K562 (cell line): Measurements from ENCODE around the gene HSPB1. TPM values are rescaled to one million over a fixed set of nuclear protein-coding genes. Genes with fewer than 3 reads are reported as not detected.

ENCODE experiments used
- CLOCK ChIP-seq: fragments of 250-450 bp; sonication (Bioruptor Pico); IDR thresholded peaks from 2 replicates; pipeline ENCODE4 v1.4.0; 2020; ENCODE audit warnings: mild to moderate bottlenecking, moderate library complexity, borderline replicate concordance
- CXXC5 ChIP-seq: fragments of 250-450 bp; sonication (Bioruptor Pico); IDR thresholded peaks from 2 replicates; pipeline ENCODE4 v1.8.0; 2022; ENCODE audit warnings: inconsistent platforms, mild to moderate bottlenecking, moderate library complexity
- ELF4 ChIP-seq: fragments of 450-650 bp; formaldehyde crosslinking; IDR thresholded peaks from 2 replicates; pipeline ENCODE4 v1.4.0; 2022; ENCODE audit warnings: missing genetic modification characterization
- FOXJ2 ChIP-seq: fragments of 200-800 bp; sonication (Bioruptor generic); IDR thresholded peaks from 2 replicates; pipeline ENCODE4 v1.6.1; 2016; ENCODE audit warnings: missing genetic modification characterization, missing compliant biosample characterization
- IRF9 ChIP-seq: fragments of 450-650 bp; IDR thresholded peaks from 2 replicates; pipeline ENCODE4 v1.6.1; 2016; ENCODE audit warnings: missing biosample characterization, missing genetic modification characterization
- KAT7 ChIP-seq: sonication (generic); formaldehyde crosslinking; IDR thresholded peaks from 2 replicates; pipeline ENCODE4 v1.8.0; 2022; ENCODE audit warnings: missing genetic modification reagents, mild to moderate bottlenecking, borderline replicate concordance
- KAT8 ChIP-seq: fragments of 450-650 bp; IDR thresholded peaks from 2 replicates; pipeline ENCODE4 v1.6.1; 2016; ENCODE audit warnings: low read depth, mild to moderate bottlenecking
- RBM14 ChIP-seq: fragments of 200-400 bp; formaldehyde crosslinking; IDR thresholded peaks from 2 replicates; pipeline ENCODE4 v1.6.1; 2018; ENCODE audit warnings: low read depth, mild to moderate bottlenecking, low read length, moderate library complexity, borderline replicate concordance; ENCODE audit not compliant: insufficient read depth
- SAP30 ChIP-seq: fragments of 200-600 bp; sonication (generic); IDR thresholded peaks from 2 replicates; pipeline ENCODE4 v1.6.1; 2012; ENCODE audit warnings: borderline replicate concordance, low read depth, mild to moderate bottlenecking, moderate library complexity, low read length, control low read depth, inconsistent platforms; ENCODE audit not compliant: insufficient read depth, poor library complexity, severe bottlenecking
- XRCC4 ChIP-seq: IDR thresholded peaks from one replicate; pipeline ENCODE4 v1.6.1; 2011; ENCODE audit not compliant: insufficient read depth, insufficient read length; ENCODE audit errors: extremely low read depth
- YBX1 ChIP-seq: fragments of 450-650 bp; IDR thresholded peaks from 2 replicates; pipeline ENCODE4 v1.7.1; 2016; ENCODE audit warnings: mild to moderate bottlenecking
- ZC3H11A ChIP-seq: IDR thresholded peaks from 2 replicates; pipeline ENCODE4 v1.6.1; 2012; ENCODE audit warnings: low read depth, low read length, improper control_type of control experiment
- ZNF23 ChIP-seq: fragments of 250-450 bp; sonication (Bioruptor Pico); IDR thresholded peaks from 2 replicates; pipeline ENCODE4 v1.4.0; 2020; ENCODE audit warnings: mild to moderate bottlenecking
- polyA plus RNA-seq, 8 experiments: library from polyadenylated mRNA; depleted of rRNA in 4 of 8; stranded (reverse) in 5 of 8; unstranded in 3 of 8; fragments of >200 nt; fragmentation: Nextera tagmentation in 2 of 8; fragmentation: Illumina TruSeq in 1 of 8; extraction: Ambion mirVana in 2 of 8; extraction: Trizol in 1 of 8; gene quantifications; 2 replicates each; pipeline versions ENCODE4 v1.2.1 to v1.2.3, GENCODE V29; 2011 to 2014; ENCODE audit warnings: inconsistent platforms in 1 of 8, missing spikeins in 1 of 8
- total RNA-seq, 7 experiments: library from RNA; depleted of rRNA in 6 of 7; stranded (reverse); fragments of >200 nt in 6 of 7; fragmentation: Illumina TruSeq in 2 of 7; extraction: Trizol in 2 of 7; gene quantifications; 2 replicates each; pipeline versions ENCODE4 v1.2.1 to v1.2.3, GENCODE V29; 2011 to 2021; ENCODE audit warnings: low replicate concordance in 1 of 7
- TF ChIP-seq, protein P1 (sequence below): sonication (generic); formaldehyde crosslinking; IDR thresholded peaks from 2 replicates; pipeline ENCODE4 v1.8.1; 2023; ENCODE audit warnings: missing genetic modification reagents, mild to moderate bottlenecking, borderline replicate concordance
- TF ChIP-seq, protein P2 (sequence below): sonication (generic); formaldehyde crosslinking; IDR thresholded peaks from 2 replicates; pipeline ENCODE4 v1.8.0; 2022; ENCODE audit warnings: mild to moderate bottlenecking, low read depth, missing genetic modification reagents
- TF ChIP-seq, protein P3 (sequence below): fragments of 450-650 bp; formaldehyde crosslinking; IDR thresholded peaks from 2 replicates; pipeline ENCODE4 v1.4.0; 2022; ENCODE audit warnings: missing genetic modification characterization

HSPB1 gene
- total and polyA plus RNA-seq, 9 of the 15 experiments (the other 6 are each of a cell fraction or from before 2014, with no cell fraction given), result 27.1 to 522 (median 138) TPM

DNA sequence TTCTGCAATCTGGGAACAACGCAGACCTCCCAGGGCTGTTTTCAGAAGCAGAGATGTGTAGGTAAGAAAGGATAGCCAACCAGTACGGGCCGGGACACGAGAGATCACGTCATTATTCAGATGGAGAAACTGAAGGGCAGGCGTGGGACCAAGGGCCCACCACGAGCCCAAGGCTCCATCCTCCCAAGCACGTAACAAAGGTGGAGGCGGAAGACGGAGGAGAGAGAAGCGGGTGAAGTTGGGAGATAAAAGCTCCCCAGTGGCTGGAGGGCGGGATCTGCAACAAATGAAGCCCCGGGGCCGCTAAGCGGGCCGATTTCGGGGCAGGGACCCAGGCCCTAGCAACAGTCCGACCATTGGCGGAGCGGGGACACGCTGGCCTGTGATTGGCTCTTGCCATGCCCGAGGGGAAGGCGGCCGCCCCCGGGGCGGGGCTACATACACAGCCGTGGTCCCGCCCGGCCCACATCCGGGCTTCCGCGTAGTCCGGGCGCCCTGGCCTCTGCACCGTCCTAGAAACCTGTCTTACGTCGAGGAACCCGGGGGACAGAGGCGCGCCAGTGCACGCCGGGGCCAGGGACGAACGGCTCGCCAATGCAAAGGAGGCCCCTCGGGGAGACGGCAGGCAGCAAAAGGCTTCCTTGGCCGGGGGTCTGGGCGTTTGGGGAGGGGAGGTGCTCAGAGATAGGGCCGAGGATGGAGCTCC, 15.5 kb downstream of the HSPB1 start (continued):
- TF ChIP-seq, protein P1, sequence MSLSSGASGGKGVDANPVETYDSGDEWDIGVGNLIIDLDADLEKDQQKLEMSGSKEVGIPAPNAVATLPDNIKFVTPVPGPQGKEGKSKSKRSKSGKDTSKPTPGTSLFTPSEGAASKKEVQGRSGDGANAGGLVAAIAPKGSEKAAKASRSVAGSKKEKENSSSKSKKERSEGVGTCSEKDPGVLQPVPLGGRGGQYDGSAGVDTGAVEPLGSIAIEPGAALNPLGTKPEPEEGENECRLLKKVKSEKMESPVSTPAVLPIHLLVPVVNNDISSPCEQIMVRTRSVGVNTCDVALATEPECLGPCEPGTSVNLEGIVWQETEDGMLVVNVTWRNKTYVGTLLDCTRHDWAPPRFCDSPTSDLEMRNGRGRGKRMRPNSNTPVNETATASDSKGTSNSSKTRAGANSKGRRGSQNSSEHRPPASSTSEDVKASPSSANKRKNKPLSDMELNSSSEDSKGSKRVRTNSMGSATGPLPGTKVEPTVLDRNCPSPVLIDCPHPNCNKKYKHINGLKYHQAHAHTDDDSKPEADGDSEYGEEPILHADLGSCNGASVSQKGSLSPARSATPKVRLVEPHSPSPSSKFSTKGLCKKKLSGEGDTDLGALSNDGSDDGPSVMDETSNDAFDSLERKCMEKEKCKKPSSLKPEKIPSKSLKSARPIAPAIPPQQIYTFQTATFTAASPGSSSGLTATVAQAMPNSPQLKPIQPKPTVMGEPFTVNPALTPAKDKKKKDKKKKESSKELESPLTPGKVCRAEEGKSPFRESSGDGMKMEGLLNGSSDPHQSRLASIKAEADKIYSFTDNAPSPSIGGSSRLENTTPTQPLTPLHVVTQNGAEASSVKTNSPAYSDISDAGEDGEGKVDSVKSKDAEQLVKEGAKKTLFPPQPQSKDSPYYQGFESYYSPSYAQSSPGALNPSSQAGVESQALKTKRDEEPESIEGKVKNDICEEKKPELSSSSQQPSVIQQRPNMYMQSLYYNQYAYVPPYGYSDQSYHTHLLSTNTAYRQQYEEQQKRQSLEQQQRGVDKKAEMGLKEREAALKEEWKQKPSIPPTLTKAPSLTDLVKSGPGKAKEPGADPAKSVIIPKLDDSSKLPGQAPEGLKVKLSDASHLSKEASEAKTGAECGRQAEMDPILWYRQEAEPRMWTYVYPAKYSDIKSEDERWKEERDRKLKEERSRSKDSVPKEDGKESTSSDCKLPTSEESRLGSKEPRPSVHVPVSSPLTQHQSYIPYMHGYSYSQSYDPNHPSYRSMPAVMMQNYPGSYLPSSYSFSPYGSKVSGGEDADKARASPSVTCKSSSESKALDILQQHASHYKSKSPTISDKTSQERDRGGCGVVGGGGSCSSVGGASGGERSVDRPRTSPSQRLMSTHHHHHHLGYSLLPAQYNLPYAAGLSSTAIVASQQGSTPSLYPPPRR (CRISPR knock-in tag), result no peak
- no peak for TF ChIP-seq RBM14
- TF ChIP-seq IRF9 (tag), result no peak
- TF ChIP-seq, protein P2, sequence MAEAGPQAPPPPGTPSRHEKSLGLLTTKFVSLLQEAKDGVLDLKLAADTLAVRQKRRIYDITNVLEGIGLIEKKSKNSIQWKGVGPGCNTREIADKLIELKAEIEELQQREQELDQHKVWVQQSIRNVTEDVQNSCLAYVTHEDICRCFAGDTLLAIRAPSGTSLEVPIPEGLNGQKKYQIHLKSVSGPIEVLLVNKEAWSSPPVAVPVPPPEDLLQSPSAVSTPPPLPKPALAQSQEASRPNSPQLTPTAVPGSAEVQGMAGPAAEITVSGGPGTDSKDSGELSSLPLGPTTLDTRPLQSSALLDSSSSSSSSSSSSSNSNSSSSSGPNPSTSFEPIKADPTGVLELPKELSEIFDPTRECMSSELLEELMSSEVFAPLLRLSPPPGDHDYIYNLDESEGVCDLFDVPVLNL (CRISPR knock-in tag), result no peak
- no peak for TF ChIP-seq CLOCK (CRISPR knock-in tag)
- no peak for TF ChIP-seq FOXJ2 (tag)
- TF ChIP-seq ELF4 (CRISPR knock-in tag), result no peak; the same call in 1 of the 2 replicates
- no peak for TF ChIP-seq XRCC4
- TF ChIP-seq ZNF23 (CRISPR knock-in tag), result no peak
- TF ChIP-seq, protein P3, sequence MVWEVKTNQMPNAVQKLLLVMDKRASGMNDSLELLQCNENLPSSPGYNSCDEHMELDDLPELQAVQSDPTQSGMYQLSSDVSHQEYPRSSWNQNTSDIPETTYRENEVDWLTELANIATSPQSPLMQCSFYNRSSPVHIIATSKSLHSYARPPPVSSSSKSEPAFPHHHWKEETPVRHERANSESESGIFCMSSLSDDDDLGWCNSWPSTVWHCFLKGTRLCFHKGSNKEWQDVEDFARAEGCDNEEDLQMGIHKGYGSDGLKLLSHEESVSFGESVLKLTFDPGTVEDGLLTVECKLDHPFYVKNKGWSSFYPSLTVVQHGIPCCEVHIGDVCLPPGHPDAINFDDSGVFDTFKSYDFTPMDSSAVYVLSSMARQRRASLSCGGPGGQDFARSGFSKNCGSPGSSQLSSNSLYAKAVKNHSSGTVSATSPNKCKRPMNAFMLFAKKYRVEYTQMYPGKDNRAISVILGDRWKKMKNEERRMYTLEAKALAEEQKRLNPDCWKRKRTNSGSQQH (CRISPR knock-in tag), result no peak
- no peak for TF ChIP-seq KAT8
- peak; percentile 69 for TF ChIP-seq CXXC5
- TF ChIP-seq ZC3H11A, result no peak
- no peak for TF ChIP-seq SAP30
- no peak for TF ChIP-seq KAT7 (CRISPR knock-in tag)
- TF ChIP-seq YBX1, result no peak
